ENCODE results near the gene AJUBA.

- no peak for TF ChIP-seq CTCF (conservative IDR thresholded peaks at IDR 0.05 in 1 of 2, IDR thresholded peaks at IDR 0.05 in 1 of 2; ENCODE audit: extremely low read depth in 1 of 2, insufficient read depth in 1 of 2, low read depth in 1 of 2, low read length in 2 of 2)
- no peak for TF ChIP-seq EZH2 (IDR thresholded peaks at IDR 0.05; ENCODE audit: borderline replicate concordance, low read length)
Observed at GRCh38 chr14:22926316-22926715, 56.0 kb downstream of the AJUBA start.
